GM19468 (cell line): ENCODE data around the gene STRADB.
"Not testable (repeated sequence)": the region's sequence is repeated elsewhere in the genome, so short reads cannot be mapped to it uniquely, and the experiment has no call there.

Source experiments
- ATAC-seq: cut with Tn5 transposase; IDR thresholded peaks from one replicate; pipeline ENCODE4 v1.9.1; 2021; ENCODE audit warnings: mild to moderate bottlenecking, moderate library complexity, moderate number of reproducible peaks; ENCODE audit not compliant: unreplicated experiment; ENCODE audit errors: extremely low read depth

Gene STRADB

DNA sequence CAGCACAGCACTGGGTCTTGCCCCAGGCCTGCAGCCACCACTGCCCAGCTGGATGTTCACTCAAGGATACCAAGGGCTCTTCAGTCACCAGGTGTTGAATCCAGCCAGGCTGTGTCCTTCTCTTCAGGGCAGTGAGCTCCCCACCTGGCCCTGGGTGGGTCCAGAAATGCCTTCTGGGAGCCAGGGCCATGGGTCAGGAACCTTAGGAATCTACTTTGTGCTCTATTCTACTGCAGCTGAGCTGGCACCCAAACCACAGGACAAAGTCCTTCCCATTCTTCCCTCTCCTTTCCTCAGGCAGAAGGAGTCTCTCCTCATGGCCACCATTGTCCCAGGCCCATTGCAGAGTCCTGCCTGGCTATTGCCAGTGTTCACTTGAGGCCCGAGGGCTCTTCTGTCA lies 13.0 kb downstream of the STRADB start:
- no peak for ATAC-seq

DNA sequence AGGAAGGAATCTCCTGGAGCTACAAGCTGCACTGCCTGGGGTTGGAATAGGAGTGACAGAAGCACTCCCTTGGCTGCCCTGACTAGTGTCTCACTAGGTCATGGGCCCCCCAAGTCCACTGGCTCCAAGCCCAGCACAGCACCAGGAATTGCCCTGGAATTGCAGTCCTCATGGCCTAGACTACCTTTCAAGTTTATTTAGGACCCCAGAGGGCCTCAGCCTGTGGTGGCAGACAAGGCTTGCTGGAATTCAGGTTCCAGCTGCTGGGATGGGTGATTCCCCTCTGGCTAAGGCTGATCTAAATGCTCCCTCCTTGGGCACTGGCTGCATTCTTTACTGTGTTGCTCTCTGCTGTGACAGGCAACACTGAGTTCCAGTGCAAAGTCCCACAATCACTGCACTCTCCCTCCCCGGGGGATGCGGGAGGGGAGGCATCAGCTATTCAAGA lies 14.0 kb downstream of the STRADB start:
- no peak for ATAC-seq

DNA sequence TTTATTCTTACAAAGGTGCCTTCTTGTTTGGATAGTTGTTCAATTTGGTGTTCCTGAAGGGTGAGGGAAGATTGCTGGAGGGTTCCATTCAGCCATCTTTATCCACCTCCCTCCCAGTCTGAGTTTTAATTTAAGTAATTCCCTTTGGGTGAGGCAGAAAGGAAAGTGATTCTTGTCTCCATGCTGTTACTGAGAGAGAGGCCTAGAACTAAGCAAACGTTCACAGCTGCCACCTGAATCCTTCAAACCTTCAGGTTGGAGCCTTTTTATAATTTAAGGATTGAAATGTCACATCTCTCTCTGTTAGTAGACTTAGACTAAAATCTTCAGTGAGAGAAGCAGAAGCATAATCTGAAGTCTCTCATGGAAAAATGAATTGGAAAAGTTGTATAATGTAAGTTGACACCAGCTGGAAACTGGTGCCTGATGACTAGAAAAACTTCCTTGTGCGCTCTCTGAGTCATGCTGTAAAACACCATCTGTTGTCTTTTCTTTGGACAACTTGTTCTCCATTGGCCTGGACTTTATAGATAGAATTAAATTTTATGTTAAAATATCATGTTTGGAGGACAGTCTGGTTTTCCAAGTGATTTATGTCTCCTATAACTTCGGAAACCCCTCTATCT lies 14.6 kb downstream of the STRADB start:
- ATAC-seq = no peak

DNA sequence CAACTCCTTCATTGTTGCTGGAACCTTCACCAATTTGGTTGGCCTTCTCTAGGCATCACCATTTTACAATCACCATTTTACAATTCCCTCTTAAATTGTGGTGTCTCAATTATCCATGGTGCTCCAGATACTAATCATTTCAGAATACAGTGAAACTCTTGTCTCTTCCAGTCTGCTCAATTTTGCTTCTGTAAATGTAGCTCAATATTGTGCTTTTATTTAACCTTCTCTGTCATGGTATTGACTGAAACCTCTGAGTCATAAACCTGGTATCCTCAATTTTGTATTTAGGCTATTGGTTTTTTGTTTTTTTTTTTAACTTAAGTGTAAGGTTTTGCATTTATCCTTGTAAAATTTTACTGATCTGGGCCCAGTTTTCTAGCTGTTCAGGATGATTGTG lies 16.1 kb downstream of the STRADB start:
- ATAC-seq = no peak

DNA sequence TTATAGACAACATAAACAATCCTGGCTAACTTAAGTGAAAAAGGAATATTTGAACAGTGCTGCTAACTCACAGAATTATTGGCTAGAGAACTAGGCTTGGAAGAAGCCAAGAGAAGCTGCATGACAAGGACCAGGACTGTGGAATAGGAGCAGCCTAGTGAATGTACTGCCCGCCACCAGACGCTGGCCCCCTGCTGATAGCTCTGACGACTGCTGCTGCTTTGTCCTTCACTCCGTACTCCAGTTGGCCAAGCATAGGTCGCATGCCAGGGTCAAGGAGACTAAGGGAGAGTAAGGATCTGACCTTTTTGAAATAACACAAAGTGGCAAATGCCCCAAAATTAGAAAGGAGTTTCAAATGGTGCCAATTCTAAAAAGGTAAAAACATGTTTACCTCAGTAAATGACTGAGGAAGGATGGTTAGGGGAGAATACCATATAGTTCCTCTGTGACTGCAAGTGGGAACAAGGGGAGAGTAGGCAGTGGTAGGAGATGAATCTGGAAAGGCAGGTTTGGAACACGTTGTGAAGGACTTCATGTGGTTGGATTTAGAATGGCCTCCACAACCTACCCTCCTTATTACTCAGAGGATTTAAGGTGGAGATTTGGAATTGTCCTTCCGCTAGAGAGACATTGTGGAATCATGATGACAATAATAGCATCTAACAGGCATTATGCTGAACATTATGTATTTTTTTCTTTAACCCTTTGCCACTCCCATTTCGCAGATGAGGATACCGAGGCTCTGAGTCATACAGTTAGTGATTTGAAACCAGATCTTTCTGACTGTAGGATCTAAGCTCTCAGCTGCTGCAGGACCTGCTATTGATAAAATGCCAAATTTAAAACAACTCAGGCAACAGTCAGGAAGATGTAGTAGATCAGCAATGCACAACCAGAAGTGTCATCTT lies 19.5 kb downstream of the STRADB start:
- no peak for ATAC-seq

DNA sequence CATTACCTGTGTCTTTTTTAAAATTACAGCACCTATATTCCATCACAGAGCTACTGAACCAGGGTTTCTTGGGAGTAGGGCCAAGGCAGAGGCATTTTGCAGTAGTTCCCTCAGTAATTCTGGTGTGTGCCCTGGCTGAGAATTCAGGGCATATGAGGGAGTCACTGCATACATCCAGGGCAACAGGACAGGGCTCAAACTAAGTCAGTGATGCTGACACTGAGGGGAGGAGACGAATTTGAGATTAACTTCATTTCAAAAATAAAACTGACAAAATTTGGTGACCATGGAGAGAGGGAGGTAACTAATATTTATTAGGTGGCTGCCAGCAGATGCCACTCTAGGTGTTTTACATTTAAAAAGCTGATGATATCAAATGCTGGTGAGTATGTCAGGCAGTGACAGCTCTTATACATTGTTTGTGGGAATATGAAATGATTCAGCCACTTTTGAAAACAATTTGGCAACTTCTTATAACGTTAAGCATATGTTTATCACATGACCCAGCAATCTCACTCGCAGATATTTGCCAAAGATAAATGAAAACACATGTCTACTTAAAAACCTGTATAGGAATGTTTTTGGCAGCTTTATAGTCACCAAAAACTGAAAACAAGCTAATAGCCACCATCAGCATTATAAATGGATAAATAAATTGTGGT lies 20.3 kb downstream of the STRADB start:
- no peak for ATAC-seq

DNA sequence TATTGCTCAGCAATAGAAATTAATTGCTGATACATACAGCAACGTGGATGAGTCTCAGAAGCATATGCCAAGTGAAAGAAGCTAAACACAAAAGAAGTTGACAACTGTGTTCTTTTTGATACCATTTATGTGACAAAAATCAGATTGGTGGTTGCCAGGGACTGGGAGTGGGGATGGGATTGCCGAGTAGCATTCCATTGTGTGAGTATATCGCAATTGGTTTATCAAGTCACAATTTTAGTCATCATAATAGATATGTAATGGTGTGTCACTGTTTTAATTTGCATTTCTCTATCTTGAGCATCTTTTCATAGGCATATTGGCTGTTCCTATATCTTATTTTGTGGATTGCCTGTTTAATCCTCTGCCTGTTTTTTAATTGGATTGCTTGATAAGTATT lies 20.9 kb downstream of the STRADB start:
- ATAC-seq = no peak

DNA sequence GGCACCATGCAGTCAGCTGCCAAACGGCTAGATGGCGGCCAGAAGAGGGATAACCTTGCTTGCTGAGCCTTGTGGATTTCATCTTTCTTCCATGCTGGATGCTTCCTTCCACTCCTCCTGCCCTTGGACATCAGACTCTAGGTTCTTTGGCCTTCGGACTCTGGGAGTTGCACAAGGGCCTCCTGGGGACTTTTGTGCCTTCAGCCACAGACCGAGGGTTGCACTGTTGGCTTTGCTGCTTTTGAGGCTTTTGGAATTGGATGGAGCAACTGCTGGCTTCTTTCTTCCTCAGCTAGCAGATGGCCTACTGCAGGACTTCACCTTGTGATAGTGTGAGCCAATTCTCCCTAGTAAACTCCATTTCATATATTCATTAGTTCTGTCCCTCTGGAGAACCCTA lies 31.0 kb downstream of the STRADB start:
- ATAC-seq = no peak

DNA sequence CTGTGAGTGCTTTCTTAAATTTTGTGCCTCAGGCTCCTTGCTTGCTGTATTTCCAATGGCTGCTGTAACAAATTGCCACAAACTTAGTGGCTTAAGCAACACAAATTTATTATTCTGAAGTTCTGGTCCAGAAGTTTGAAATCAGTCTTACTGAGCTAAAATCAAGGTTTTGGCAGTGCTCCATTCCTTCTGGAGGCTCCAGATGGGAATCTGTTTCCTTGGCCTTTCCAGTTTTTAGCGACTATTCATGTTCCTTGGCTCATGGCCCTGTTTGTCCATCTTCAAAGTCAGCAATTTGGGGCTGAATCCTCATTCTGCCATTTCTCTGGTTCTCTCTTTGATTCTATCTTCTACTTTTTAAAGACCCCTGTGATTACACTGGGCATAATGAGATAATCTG lies 31.8 kb downstream of the STRADB start:
- no peak for ATAC-seq

DNA sequence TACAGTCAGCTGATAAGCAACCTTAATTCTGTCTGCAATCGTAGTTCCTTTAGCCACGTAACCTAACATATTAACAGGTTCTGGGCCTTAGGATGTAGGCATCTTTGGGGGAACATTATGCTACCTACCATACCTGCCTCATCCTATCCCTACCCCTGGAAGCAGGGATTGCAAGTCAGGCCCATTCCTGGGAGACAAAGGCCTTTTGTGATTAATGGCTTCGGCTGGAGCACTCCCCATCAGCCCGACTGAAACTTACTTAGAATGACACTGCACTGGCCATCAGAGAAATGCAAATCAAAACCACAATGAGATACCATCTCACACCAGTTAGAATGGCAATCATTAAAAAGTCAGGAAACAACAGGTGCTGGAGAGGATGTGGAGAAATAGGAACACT lies 32.2 kb downstream of the STRADB start:
- not testable (repeated sequence) for ATAC-seq

DNA sequence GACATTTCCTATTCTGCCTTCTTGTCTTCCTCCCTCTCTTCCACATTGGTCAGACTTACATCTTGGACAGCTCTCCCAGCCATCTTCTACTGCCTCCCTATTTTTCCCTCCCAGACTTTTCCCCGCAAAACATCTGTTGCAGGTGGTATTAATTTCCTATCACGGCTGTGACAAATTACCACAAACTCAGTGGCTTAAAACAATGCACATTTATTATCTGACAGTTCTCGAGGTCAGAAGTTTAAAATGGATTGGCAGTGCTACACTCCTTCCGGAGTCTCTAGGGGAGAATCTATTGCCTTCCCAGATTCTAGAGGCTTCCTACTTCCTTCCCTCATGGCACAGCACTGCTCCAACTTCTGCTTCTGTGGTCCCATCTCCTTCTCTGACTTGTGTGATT lies 33.3 kb downstream of the STRADB start:
- ATAC-seq = no peak

DNA sequence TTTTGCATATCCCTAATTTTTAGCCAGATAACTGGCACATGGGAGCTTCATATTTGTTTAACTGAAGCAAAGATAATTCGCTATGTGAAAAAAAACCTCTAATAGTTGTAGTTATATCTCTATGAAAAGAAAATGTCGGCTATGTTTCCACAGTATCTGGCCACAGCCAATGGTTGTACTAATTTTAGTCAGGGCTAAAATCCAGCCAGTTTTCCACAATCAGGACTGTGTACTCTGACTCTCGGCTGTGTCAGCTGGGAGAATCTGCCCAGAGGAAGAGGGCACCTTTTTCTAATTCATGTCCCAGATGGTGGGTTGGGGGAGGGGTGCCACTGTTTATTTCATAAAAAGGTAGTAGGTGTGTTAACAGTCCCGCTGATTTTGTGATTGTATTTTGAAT lies 38.8 kb downstream of the STRADB start:
- ATAC-seq = no peak

DNA sequence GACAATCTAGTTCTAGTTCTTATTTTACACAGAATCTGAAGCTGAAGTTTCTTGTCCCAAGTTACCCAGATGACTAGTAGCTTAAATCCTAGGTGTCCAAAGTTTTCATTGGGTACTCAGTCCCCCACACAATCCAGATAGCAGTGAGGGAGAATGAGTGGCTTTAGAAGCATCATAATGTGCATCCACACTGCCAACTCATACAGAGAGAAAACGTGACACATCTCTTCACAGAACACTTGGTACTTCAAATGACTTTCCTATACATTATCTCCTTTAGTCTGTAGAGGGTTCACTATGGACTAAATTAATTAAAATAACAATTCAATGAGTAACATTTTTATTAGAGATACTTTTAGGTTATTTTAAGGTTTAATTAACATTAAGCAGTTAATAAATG lies 45.2 kb downstream of the STRADB start:
- no peak for ATAC-seq

DNA sequence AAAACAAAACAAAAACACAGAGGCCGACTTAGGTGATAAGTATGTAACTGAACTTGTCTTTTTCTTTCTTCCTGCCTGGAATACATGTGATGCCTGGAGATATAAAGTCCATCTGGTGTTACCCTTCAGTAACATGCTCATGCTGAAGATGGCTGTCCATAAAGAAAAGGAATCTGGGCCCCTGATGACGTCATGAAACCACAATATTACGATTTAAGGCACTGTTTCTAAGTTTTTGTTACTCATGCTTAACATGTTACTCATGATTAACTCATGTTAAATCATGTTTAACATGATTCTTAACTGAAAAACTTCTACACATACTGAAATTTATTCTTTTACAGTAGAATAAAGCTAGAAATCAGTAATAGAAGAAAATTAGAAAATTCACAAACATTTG lies 49.0 kb downstream of the STRADB start:
- no peak for ATAC-seq

DNA sequence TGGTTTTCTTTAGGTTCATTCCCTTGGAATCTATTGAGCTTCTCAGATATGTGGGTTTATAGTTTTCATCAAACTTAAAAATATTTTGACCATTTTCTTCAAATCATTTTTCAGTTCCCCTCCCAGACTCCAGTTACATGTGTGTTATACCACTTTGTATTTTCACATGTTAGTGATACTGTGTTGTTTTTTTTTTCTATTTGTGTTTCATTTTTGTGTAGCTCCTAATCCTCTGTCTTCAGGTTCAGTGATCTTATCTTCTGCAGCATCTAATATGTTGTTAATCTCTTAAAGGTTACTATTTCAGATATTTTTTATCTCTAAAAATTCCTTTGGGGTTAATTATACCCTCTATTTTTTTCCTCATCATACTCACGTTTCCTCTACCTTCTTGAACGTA lies 51.2 kb downstream of the STRADB start:
- ATAC-seq = no peak

DNA sequence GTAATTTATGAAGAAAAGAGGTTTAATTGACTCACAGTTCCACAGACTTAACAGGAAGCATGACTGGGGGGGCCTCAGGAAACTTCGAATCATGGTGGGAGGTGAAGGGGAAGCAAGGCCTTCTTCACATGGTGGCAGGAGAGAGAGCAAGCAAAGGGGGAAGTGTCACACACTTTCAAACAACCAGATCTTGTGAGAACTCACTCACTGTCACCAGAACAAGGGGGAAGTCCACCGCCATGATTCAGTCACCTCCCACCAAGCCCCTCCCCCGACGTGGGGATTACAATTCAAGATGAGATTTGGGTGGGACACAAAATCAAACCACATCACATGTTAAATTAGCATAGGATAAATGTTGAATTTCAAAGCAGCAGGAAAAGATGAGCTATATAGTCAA lies 56.2 kb downstream of the STRADB start:
- ATAC-seq = no peak

DNA sequence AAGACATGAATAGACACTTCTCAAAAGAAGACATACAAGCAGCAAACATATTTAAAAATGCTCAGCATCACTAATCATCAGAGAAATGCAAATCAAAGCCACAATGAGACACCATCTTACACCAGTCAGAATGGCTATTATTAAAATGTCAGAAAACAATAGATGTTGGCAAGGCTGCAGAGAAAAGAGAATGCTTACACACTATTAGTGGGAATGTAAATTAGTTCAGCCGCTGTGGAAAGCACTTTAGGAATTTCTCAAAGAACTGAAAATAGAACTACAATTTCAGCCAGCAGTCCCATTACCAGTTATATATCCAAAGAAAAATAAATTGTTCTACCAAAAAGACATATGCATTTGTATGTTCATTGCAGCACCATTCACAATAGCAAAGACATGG lies 61.7 kb downstream of the STRADB start:
- ATAC-seq = no peak

DNA sequence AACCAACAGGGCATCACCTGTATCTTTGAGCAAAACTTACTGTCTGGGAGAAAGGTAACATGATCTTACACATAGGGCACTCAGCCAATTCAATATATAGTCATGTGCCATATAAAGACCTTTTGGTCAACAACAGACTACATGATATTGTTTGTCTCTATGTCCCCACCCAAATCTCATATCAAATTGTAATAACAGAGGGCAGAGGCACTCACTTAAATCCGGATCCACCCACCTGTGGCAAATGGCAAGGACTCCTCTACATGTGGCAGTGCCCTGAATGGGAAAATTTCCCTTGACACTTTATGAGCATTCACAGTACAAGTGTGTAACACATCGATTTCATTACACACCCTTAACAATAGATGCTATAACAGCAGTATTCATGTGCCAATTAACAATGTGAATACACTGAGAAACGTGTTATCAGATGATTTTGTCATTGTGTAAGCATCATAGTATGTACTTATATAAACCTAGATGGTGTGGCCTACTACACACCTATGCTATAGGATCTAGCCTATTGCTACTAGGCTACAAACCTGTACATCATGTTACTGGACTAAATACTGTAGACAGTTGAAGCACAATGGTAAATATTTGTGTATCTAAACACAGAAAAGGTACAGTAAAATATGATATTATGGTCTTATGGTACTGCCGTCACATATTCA lies 64.2 kb downstream of the STRADB start:
- ATAC-seq = no peak

DNA sequence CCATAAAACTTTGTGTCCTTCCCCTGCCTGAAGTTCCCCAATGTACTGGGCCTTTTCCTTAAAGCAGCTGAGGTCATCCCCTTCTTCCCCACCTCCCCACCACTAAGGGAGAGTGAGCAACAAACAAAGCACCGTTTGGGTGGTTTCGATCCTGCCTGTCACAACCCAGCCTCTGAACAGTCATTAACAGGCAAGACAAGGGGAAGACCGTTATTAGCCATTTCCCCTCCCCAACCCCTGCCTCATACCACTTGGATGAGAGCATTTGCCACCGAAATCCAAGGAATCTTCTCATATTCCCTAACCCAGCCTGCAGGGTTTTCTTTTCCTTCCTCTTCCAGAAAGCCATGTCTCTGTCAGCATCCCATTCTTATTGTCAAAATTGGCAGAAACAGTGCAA lies 65.6 kb downstream of the STRADB start:
- ATAC-seq = no peak

DNA sequence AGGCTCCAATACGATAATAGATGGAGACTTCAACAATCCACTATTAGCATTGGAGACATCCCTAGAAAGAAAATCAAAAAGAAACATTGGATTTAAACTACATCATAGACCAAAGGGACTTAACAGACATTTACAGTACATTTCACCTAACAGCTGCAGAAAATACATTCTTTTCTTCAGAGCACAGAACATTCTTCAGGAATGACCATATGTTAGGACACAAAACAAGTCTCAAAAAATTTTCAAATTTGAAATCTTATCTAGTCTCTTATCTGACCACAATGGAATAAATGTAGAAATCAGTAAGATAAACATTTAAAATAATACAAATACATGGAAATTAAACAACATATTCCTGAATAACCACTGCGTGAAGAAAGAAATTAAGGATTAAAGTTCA lies 68.7 kb downstream of the STRADB start:
- ATAC-seq = no peak

DNA sequence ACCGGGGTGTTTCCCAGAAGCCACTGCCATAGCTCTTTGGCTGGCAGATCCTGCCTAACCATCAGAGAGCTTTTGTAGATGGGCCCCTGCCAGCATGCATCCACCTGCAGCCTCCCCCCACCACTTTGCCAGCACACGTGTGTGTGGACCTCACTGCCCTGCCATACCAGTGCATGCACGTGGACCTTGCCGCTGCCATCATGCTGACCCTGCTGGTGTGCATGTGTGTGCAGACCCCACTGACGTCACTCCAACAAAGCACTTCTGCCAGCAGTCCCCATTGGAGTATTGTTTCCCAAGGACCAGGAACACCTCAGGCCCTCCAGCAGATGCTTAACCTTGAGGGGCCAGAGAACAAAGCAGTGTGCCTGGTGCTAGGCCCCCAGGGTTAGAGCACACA lies 71.4 kb downstream of the STRADB start:
- ATAC-seq = no peak
